HG03469 (cell line): ENCODE results near the gene FAM216A.
"Not testable (repeated sequence)": the region's sequence is repeated elsewhere in the genome, so short reads cannot be mapped to it uniquely, and the experiment has no call there.

ENCODE experiments used
- ATAC-seq: cut with Tn5 transposase; IDR thresholded peaks from one replicate; pipeline ENCODE4 v1.9.1; 2021; ENCODE audit warnings: mild to moderate bottlenecking, moderate library complexity, moderate number of reproducible peaks; ENCODE audit not compliant: unreplicated experiment

Gene FAM216A

GRCh38 chr12:110498984-110499706 lies 30.5 kb downstream of the FAM216A start:
- no peak for ATAC-seq

GRCh38 chr12:110501399-110501751 lies 32.7 kb downstream of the FAM216A start:
- peak; percentile 1 for ATAC-seq

- peak; percentile 80 for ATAC-seq
Measured at GRCh38 chr12:110501752-110502738, 33.4 kb downstream of the FAM216A start, which contains the start of the genes RAD9B and VPS29. RAD9B (plus strand) TSS chr12:110502331; CDS start chr12:110502338, 7 bp downstream. VPS29 (minus strand) TSS chr12:110502111; CDS start chr12:110502051, 60 bp downstream.

- no peak for ATAC-seq
Measured at GRCh38 chr12:110503432-110503831, 34.8 kb downstream of the FAM216A start.

- ATAC-seq: no peak
Measured at GRCh38 chr12:110505332-110505731, 36.7 kb downstream of the FAM216A start.

- ATAC-seq: no peak
Measured at GRCh38 chr12:110508071-110508586, 39.5 kb downstream of the FAM216A start.

- ATAC-seq: no peak
Measured at GRCh38 chr12:110513842-110514241, 45.2 kb downstream of the FAM216A start.

- no peak for ATAC-seq
Measured at GRCh38 chr12:110514363-110514762, 45.7 kb downstream of the FAM216A start.

- no peak for ATAC-seq
Measured at GRCh38 chr12:110516995-110517394, 48.4 kb downstream of the FAM216A start.

- ATAC-seq: not testable (repeated sequence)
Measured at GRCh38 chr12:110518014-110518413, 49.4 kb downstream of the FAM216A start.

GRCh38 chr12:110520876-110521712 lies 52.4 kb downstream of the FAM216A start:
- ATAC-seq: not testable (repeated sequence)

GRCh38 chr12:110528277-110528839 lies 59.7 kb downstream of the FAM216A start:
- no peak for ATAC-seq

GRCh38 chr12:110530511-110530910 lies 61.9 kb downstream of the FAM216A start:
- no peak for ATAC-seq

- ATAC-seq: peak; percentile 69
Measured at GRCh38 chr12:110531741-110532333, 63.2 kb downstream of the FAM216A start.

GRCh38 chr12:110532644-110533043 lies 64.0 kb downstream of the FAM216A start:
- no peak for ATAC-seq

GRCh38 chr12:110533607-110534006 lies 65.0 kb downstream of the FAM216A start:
- ATAC-seq: no peak

- no peak for ATAC-seq
Measured at GRCh38 chr12:110534811-110535210, 66.2 kb downstream of the FAM216A start.

- no peak for ATAC-seq
Measured at GRCh38 chr12:110536834-110537604, 68.4 kb downstream of the FAM216A start.
